GM18526 (cell line): ENCODE results near the gene DUSP6.

ENCODE experiments used
- POLR2A ChIP-seq: IDR thresholded peaks from 3 replicates; pipeline ENCODE4 v1.6.1; 2011; ENCODE audit not compliant: insufficient read length; ENCODE audit errors: extremely low read depth

Gene DUSP6

DNA sequence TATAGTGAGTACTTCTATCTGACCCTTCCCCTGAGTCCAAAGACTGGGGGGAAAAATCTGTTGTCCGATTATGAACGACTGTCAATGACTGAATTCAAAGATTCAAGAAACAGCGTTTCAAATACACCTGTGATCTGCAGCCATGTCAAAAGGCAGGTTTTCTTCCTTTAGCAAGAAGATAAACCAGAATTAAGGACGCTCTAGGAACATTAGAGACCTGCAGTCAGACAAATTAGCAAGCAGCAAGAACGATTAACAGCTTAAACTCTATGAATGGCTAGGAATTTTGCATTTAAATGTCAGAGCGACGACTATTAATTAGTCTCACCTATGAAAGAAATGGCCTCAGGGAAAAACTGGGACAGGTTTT is 2.1 kb downstream of the DUSP6 start:
- TF ChIP-seq POLR2A = no peak

DNA sequence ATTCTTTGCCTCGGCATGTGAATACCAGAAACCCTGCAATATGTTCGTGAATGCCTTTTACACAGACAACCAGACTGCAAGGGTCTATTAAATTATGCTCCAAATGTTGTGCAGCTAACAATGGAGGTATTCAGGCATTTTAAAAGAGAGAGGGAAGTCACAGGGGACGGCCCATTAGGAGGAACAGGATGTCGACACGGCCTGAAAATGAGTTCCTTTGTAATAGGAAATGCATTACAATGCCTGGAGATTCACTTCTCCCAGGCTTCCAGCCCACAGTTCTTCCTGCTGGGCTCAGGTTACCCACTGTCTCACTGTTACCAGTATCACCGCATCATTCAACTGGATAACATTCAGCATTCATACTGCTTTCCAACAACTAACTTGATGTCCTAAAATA is 2.5 kb downstream of the DUSP6 start:
- no peak for TF ChIP-seq POLR2A

DNA sequence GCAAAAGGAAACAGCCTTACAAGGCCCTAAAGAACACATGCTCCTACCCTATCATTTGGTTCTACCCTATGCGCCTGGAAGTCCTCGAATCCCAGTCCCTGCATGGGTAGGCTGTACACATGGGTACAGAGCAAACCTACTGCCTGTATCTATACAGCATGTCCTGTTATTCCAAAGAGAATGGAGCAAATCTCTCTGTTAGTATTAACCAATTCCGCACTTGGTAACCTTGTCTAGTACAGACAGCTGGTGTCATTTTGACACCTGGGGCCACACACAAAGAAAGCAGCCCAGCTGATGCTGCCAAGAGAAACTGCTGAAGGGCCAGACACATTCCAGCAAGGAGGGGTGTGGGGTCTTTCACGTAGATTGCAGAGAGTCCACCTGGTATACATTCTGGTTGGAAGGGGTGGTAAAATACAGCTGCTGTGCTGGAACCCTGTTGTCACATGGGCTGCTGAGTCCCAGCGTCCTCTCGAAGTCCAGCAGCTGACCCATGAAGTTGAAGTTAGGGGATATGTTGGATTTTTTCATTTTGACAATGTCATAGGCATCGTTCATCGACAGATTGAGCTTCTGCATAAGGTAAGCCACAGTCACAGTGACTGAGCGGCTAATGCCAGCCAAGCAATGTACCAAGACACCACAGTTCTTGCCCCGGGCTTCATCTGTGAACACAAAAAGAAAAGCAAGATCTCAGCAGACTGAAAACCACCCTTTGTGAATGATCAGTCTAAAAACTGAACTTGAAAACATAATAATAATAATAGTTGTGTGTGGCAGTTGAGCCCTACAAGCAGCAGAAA is 3.2 kb downstream of the DUSP6 start:
- no peak for TF ChIP-seq POLR2A

DNA sequence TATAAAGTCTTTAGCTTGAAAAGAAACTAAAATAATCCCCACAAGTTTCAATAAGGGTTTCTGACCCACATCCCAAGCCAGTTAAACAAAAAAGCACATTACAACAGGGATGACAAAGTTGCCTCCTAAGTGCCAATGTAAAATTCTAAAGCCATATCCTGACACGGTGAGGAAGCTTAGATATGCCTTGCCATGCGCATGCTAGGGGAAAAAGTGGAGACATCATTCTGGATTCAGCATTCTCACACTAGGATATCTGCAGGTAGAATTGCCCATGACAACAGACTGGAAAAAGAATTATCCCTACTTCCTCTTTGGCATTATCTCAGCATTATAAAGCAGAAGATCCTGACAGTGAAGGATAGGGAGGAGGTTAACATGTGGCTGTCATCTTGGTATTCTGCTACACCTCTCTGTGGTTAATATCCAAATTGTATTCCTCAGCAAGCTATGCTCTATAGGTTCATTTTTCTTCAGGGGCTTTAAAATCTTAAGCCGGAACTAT is 4.9 kb downstream of the DUSP6 start:
- TF ChIP-seq POLR2A = no peak

DNA sequence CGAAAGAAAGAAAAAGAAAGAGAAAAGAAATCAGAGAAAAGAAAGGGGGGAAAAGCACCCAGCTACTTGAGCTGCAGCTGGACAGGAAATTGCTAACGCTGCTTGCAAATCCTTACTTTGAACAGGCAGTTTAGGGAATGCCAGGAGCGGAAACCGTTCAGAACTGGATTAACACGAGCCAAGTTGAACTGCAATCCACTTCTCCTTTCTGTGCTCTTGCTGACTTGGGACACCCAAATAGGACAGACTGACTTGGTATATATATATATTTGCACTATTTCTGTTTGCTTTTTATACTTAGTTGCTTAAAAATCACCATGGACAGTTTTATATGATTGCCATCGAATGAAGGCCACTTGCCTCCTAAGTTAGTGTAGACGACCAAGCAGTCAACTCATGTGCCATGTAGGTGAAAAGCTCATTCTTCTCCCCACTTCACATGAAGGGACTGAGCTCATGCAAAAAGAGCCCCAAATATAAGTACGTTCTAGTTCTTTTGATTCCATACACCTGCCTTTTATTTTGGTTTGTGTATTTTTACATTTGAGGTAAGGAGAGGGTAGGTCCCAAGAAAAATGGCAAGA is 5.5 kb downstream of the DUSP6 start:
- no peak for TF ChIP-seq POLR2A

DNA sequence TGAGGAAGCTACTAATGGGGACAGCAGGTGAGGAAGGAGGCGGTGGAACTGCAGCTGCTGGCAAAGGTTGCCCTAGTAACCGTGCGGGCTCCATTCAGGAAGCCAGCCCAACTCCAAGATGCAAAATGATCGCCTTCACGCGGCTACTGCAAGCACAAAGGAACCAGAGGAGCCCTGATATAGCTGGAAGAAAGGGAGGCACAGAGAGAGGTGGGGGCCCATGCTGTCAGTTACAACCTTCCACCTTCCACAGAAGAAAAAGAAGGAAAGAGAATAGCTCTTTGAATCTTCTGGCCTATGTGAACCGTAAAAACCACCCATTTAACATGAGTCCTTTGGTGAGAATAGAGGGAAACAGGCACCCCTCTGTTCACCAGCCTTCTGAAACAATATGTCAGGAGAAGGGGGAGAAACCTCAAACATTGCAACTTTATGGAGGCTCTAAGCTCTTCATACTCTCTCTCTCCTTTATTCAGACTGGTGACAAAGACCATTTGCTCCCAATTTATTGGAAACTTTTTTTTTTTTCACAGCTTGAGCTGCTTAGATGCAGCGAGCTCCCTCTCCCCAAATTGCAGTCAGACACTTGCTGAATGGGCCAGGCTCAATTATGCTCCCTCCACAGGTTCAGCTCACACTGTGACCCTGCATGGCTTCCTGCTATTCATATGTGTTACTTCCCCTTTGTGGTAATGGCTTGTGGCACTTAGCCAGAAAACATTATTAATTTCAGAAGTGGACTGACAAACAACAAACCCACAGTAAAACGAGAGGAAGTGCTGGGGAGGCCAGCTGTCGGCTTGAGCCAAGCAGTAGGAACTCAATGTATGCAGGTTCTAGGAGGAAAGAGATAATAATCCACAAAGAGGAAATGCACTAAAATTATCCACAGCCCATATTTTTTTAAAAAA is 6.2 kb downstream of the DUSP6 start:
- no peak for TF ChIP-seq POLR2A

DNA sequence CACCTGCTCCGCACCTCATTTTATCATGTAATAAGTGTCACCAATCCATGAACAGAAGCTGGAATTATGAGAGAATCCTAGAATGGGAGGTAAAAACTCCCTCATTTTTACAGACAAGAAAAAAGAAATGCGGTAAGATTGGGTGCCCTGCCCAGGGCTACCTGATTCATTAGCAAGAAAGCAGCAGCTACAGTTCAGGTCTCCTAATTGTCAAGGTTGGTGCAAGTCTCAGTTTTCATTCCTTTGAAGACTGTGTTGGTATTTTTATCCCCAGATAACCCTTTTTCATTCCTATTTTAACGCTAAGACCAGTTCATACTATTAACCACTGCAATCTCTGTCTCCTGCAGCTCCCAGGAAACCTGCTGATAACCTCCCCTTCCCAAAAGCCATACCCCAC is 6.9 kb downstream of the DUSP6 start:
- no peak for TF ChIP-seq POLR2A

DNA sequence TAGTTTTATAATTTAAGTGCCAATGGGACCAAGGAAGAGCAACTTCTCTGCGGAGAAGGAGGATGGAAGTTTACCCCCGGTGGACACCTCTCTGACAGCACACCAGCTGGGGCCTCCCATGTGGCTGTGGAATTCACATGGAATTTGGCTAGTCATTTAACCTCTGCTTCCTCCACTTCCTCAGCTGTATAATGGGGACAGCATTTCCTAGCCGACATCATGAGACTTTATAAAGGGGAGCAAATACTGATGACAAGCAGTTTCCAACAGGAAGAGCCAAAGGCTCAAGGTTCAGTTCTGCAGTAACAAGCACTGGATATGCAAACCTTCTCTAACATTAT is 7.5 kb downstream of the DUSP6 start:
- TF ChIP-seq POLR2A = no peak

DNA sequence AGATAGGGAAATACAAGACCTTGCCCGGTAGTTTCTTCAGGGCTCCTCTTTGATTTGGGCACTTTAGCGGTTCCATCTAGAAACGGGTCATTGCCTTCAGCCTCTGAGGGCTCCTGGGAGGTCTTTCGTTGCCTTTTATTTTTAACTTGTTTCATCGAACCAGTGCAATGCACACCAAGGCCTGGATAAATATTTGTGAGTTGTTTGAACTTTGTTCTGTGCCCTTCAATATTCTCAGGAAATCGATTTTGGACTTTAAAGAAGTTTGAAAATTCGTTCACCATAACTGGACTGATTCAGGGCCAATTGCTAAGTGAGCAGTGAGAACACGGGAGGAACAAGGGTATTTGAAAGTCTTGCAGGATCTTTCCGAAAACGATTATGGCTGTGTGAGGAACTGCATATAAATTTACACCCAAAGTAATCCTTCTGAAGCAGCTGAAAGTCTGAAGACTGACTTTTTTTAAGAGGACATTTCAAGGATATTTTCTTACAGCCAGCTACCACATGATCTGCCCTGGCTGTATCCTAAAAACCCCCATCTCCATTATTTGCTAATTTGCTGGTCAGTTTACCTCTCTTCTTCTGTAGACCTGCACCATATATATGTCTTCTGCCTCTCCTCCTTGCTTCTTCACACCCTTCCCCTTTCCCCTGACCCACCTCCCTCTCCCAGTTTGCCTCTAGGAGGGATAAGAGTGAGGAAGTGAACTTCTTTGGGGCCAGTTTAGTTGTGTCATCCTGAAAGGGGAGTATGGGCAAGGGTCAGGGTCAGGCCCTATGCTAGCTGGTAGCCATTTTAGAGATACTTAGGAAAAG is 8.0 kb downstream of the DUSP6 start:
- TF ChIP-seq POLR2A = no peak

DNA sequence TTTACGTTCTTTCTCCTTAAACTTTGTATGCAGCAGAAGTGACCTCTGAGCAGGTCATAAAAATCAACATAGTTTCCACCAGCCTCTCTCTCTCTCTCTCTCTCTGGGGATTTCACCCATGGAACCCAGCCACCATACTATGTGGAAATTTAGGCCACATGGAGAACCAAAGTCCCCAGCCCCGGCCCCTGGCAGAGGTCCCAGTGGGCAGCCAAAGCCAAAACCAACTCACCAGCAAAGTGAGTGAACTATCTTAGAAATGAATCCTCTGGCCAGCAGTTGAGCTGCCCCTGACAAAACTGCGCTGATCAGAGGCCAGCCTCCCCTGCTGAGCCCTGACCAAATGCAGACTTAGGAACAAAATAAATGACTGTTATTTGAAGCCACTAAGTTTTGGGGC is 9.2 kb downstream of the DUSP6 start:
- TF ChIP-seq POLR2A = no peak

DNA sequence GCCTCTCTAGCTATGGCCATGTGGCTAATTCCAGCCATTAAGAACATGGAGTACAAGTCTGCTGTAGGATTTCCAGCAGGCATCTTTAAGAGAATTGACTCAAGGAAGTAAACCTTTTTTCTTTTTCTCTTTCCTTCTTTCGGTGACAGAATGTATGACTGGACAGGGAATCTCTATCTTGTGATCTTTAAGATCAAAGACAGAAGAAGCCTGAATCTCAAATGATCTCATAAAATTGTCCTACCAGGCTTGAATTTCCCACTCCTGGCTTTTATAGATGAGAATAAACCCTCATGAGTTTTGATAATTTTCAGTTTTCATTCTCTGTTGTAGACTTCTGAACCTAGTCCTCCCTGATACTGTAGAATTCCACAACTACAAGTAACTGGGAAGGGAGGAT is 11.4 kb downstream of the DUSP6 start:
- no peak for TF ChIP-seq POLR2A

DNA sequence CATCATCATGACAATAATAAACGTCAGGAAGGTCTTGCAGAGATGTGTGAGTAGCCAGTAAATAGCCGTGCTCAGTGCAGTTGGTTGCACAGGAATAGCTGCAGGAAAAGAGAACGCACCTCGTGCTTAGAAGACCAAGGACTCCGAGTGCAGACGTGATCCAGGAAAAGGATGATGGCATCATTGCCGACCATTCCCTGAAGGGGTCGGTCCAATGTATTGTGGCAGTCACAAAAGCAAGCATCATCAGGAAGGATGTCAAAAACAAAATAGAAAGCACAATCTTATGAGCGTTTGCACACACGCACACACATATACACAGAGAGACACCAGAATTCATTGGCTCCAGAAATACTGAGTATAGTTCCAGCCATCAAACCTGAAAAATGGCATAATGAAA is 12.8 kb downstream of the DUSP6 start:
- TF ChIP-seq POLR2A = no peak

DNA sequence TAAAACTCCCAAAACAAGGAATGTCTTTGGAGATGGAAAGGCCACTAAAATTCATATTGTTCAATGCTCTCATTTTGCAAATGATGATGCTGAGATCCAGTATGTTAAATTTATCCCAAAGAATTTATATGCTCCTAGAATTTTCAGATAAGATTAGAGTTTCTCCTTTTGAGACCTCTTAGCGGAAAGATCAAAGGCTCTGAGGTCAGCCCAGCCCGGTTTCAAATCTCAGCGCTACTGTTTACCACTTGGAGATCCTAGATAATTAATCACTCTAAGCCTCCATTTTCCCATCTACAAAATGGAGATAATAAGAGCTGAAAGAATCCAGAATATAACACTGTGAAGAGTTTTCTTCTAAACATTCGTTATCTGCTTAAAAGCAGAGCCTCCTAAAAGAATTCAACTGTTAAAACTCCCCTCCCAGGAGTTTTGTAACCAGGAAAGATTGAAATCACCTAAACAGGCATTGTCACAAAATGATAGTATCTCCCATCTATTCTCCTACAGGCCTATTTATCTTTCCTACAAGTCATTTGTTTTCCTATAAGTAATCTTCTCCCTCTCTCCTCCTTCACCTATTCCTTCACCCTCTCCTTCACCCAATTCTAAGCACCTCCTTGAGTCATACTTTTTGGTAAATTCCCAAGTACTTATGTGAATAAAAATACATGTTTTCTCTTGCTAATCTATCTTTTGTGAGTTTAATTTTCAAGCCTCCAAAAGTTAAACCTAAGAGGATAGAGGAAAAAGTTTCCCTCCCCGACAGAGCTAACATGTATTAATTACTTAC is 16.7 kb downstream of the DUSP6 start:
- no peak for TF ChIP-seq POLR2A

DNA sequence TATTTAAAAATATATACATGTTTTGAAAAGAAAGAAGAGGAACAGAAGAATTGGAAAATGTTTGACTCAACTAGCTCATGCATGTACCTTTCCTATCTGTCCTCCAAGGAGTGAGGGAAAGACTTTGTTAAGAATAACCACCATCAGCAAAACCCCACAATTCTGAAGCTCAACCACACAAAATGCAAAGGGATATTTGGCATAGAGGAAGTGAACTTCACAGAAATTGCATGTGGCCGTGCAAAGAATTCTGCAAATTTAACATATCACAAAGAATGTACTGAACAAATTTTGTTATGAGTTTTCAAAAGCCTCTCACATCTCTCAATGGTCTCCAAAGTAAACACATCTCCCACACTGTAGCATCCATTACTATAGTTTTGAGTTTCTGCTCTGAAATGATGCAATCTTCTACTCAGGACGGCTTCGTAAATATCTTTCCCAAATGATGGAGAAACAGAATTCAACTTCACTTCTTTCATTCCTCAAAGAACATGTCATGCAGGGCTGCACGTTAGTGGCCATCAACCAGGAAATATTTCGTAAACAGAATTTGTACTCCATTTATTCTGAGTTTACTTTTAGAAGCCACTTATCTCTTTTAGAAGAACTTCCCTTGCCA is 17.6 kb downstream of the DUSP6 start:
- TF ChIP-seq POLR2A = no peak

DNA sequence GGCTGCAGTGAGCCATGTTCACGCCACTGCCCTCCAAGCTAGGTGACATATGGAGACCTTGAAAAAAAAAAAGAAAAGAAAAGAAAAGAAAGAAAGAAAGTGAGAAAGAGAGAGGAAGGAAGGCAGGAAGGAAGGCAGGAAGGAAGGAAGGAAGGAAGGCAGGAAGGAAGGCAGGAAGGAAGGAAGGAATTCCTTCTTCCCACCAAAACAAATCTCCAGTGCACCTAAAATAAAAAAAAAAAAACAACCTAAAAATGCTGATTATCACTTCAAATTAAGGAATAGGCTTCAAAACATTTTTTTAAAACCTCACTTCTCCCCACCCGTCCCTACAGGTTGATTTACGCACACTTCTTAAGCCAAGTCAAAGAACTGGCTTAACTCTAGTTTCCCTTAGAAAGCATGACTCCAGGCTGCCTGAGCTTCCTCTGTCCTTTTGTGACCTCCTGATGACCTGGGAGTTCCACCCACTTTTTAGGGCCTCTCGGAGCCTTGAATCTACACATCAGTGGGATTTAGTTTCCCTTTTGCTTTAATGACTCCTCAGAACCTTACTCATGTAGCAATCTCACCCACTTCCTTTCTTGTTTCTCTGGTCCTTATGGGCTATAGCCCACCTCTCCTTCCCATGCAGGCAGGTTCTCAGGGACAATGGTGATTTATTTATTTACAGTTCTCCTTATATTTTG is 18.6 kb downstream of the DUSP6 start:
- TF ChIP-seq POLR2A = no peak
